ENCODE measurements around the gene TTF1.

Gene TTF1

DNA sequence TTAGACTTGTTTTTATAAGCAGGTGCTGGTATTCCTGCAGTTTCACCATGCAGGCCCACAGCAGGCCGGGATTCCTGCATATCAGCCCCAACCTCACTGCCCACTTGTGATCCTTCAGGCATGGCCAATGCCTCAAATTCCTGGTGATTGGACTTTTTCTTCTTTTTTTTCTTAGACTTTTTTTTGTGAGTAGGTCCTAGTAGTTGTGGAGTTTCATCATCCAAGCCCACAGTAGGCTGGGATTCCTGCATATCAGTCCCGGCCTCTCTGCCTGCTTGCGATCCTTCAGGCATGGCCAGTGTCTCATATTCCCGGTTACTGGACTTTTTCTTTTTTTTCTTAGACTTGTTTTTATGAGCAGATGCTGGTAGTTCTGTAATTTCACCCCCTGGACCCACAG is 4.8 kb downstream of the TTF1 start:
- no peak overlapping the region for H2AK5ac ChIP-seq (ENCODE audit: low read length)
- H2BK5ac ChIP-seq (ENCODE audit: low read depth, low read length, poor library complexity), result no peak overlapping the region
- H3K4ac ChIP-seq (ENCODE audit: low read depth, low read length), result no peak overlapping the region
- no peak overlapping the region for H3K14ac ChIP-seq (ENCODE audit: low read length)
- no peak overlapping the region for H3K4me3 ChIP-seq (ENCODE audit: low read depth, low read length)
- no peaks in the 10 kb centered on the region for H3K79me2 ChIP-seq (ENCODE audit: control insufficient read depth, insufficient read depth, low read length, poor library complexity)
- no peak overlapping the region for H4K12ac ChIP-seq (ENCODE audit: low read depth, low read length)
- H3K79me1 ChIP-seq (ENCODE audit: low read length), result peaks cover 2% of the 10 kb centered on the region
- H3K36me3 ChIP-seq (ENCODE audit: control insufficient read depth in 1 of 2, insufficient read depth in 2 of 2, low read length in 2 of 2), result peaks cover 28 to 34% of the 10 kb centered on the region in 2 experiments
- H3K9me3 ChIP-seq (ENCODE audit: insufficient read depth, low read depth, low read length), result no peaks in the 10 kb centered on the region
- no peak overlapping the region for H2AFZ ChIP-seq (ENCODE audit: insufficient read depth, low read length, poor library complexity)
- WGBS (ENCODE audit: extremely low coverage, insufficient coverage, insufficient read length), result no CpG with 5 or more reads among the region's 4 CpGs
- H3K23ac ChIP-seq (ENCODE audit: low read length), result no peak overlapping the region
- H2BK120ac ChIP-seq (ENCODE audit: insufficient read depth, low read length, poor library complexity), result no peak overlapping the region
- H2BK12ac ChIP-seq (ENCODE audit: low read length), result no peak overlapping the region
- H3K4me2 ChIP-seq (ENCODE audit: low read length), result no peak overlapping the region
- no peak for DNase-seq
- H3K27me3 ChIP-seq (ENCODE audit: insufficient read depth, low read length), result no peaks in the 10 kb centered on the region
- H3K27ac ChIP-seq (ENCODE audit: low read depth, low read length), result no peak overlapping the region
- H4K8ac ChIP-seq (ENCODE audit: low read depth, low read length), result no peak overlapping the region
- H4K91ac ChIP-seq (ENCODE audit: low read depth, low read length), result no peak overlapping the region
- H3K4me1 ChIP-seq (ENCODE audit: control insufficient read depth in 1 of 2, insufficient read depth in 2 of 2, low read length in 2 of 2), result peaks cover 5% of the 10 kb centered on the region in 2 experiments
- no peak overlapping the region for H3K18ac ChIP-seq (ENCODE audit: low read length)
- no peak overlapping the region for H3K9ac ChIP-seq (ENCODE audit: low read length)

- Histone ChIP-seq H3K36me3 (ENCODE audit: control insufficient read depth in 1 of 2, insufficient read depth in 2 of 2, low read length in 2 of 2) (peaks cover 37 to 62% of the 10 kb centered on the region in 2 experiments), H3K4ac (ENCODE audit: low read depth, low read length) (no peak overlapping the region), H2BK12ac (ENCODE audit: low read length) (no peak overlapping the region), H3K4me3 (ENCODE audit: low read depth, low read length) (no peak overlapping the region), H3K4me1 (ENCODE audit: control insufficient read depth in 1 of 2, insufficient read depth in 2 of 2, low read length in 2 of 2) (no peaks in the 10 kb centered on the region), H4K12ac (ENCODE audit: low read depth, low read length) (no peak overlapping the region), H3K14ac (ENCODE audit: low read length) (no peak overlapping the region), H3K9me3 (ENCODE audit: insufficient read depth, low read depth, low read length) (peaks cover 2% of the 10 kb centered on the region), H4K8ac (ENCODE audit: low read depth, low read length) (no peak overlapping the region), H2BK5ac (ENCODE audit: low read depth, low read length, poor library complexity) (no peak overlapping the region), H4K91ac (ENCODE audit: low read depth, low read length) (no peak overlapping the region), H3K18ac (ENCODE audit: low read length) (no peak overlapping the region), H3K27ac (ENCODE audit: low read depth, low read length) (no peak overlapping the region), H3K4me2 (ENCODE audit: low read length) (no peak overlapping the region), H2BK120ac (ENCODE audit: insufficient read depth, low read length, poor library complexity) (no peak overlapping the region), H3K23ac (ENCODE audit: low read length) (no peak overlapping the region), H3K79me2 (ENCODE audit: control insufficient read depth, insufficient read depth, low read length, poor library complexity) (no peaks in the 10 kb centered on the region), H3K79me1 (ENCODE audit: low read length) (no peaks in the 10 kb centered on the region), H2AFZ (ENCODE audit: insufficient read depth, low read length, poor library complexity) (no peak overlapping the region), H3K27me3 (ENCODE audit: insufficient read depth, low read length) (no peaks in the 10 kb centered on the region), H3K9ac (ENCODE audit: low read length) (no peak overlapping the region), H2AK5ac (ENCODE audit: low read length) (no peak overlapping the region)
- WGBS (ENCODE audit: extremely low coverage, insufficient coverage, insufficient read length), result no CpG with 5 or more reads among the region's 11 CpGs
- no peak for DNase-seq
Measured at GRCh38 chr9:132395560-132395959, 11.1 kb downstream of the TTF1 start.

GRCh38 chr9:132391449-132391848 is 15.2 kb downstream of the TTF1 start:
- Histone ChIP-seq H4K91ac (ENCODE audit: low read depth, low read length) (no peak overlapping the region), H3K36me3 (ENCODE audit: control insufficient read depth in 1 of 2, insufficient read depth in 2 of 2, low read length in 2 of 2) (peaks cover 44 to 60% of the 10 kb centered on the region in 2 experiments), H4K12ac (ENCODE audit: low read depth, low read length) (no peak overlapping the region), H2AFZ (ENCODE audit: insufficient read depth, low read length, poor library complexity) (no peak overlapping the region), H3K23ac (ENCODE audit: low read length) (no peak overlapping the region), H3K4me1 (ENCODE audit: control insufficient read depth in 1 of 2, insufficient read depth in 2 of 2, low read length in 2 of 2) (no peaks in the 10 kb centered on the region), H2BK5ac (ENCODE audit: low read depth, low read length, poor library complexity) (no peak overlapping the region), H3K4me2 (ENCODE audit: low read length) (no peak overlapping the region), H3K9ac (ENCODE audit: low read length) (no peak overlapping the region), H2BK12ac (ENCODE audit: low read length) (no peak overlapping the region), H3K27me3 (ENCODE audit: insufficient read depth, low read length) (no peaks in the 10 kb centered on the region), H3K79me2 (ENCODE audit: control insufficient read depth, insufficient read depth, low read length, poor library complexity) (no peaks in the 10 kb centered on the region), H3K4ac (ENCODE audit: low read depth, low read length) (no peak overlapping the region), H3K4me3 (ENCODE audit: low read depth, low read length) (no peak overlapping the region), H3K79me1 (ENCODE audit: low read length) (no peaks in the 10 kb centered on the region), H4K8ac (ENCODE audit: low read depth, low read length) (no peak overlapping the region), H3K27ac (ENCODE audit: low read depth, low read length) (no peak overlapping the region), H3K9me3 (ENCODE audit: insufficient read depth, low read depth, low read length) (peaks cover 2% of the 10 kb centered on the region), H3K14ac (ENCODE audit: low read length) (no peak overlapping the region), H2AK5ac (ENCODE audit: low read length) (no peak overlapping the region), H2BK120ac (ENCODE audit: insufficient read depth, low read length, poor library complexity) (no peak overlapping the region), H3K18ac (ENCODE audit: low read length) (no peak overlapping the region)
- WGBS (ENCODE audit: extremely low coverage, insufficient coverage, insufficient read length), result no CpG with 5 or more reads among the region's 11 CpGs
- DNase-seq, result no peak

DNA sequence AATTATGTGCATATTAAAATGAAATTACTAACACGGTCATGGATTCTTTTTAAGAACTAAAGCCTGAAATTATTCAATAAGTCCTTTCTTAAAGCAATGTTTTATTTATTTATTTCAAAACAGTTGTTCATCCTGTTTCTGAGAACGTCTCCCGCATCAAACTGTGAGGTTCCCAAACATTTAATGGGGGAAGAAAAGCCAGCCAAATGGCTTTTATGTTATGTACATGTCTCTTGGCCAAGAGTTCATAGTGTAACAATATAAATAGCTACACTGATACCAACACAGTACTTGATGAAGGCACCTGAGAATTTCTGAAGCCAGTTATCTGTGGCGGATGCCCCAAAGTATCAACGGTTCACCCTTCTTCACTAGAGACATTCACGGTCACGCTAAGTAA is 15.7 kb downstream of the TTF1 start:
- H2AFZ ChIP-seq (ENCODE audit: insufficient read depth, low read length, poor library complexity), result no peak overlapping the region
- no CpG with 5 or more reads among the region's 7 CpGs for WGBS (ENCODE audit: extremely low coverage, insufficient coverage, insufficient read length)

More for the DNA sequence above, 15.7 kb downstream of the TTF1 start:
- no peak for DNase-seq
- H3K9ac ChIP-seq (ENCODE audit: low read length), result no peak overlapping the region
- H3K4me3 ChIP-seq (ENCODE audit: low read depth, low read length), result no peak overlapping the region
- no peaks in the 10 kb centered on the region for H3K79me2 ChIP-seq (ENCODE audit: control insufficient read depth, insufficient read depth, low read length, poor library complexity)
- H4K12ac ChIP-seq (ENCODE audit: low read depth, low read length), result no peak overlapping the region
- no peaks in the 10 kb centered on the region for H3K79me1 ChIP-seq (ENCODE audit: low read length)
- H3K23ac ChIP-seq (ENCODE audit: low read length), result no peak overlapping the region
- H3K18ac ChIP-seq (ENCODE audit: low read length), result no peak overlapping the region
- H3K27ac ChIP-seq (ENCODE audit: low read depth, low read length), result no peak overlapping the region
- no peak overlapping the region for H3K4me2 ChIP-seq (ENCODE audit: low read length)
- no peaks in the 10 kb centered on the region for H3K4me1 ChIP-seq (ENCODE audit: control insufficient read depth in 1 of 2, insufficient read depth in 2 of 2, low read length in 2 of 2)
- no peak overlapping the region for H2AK5ac ChIP-seq (ENCODE audit: low read length)
- no peak overlapping the region for H4K8ac ChIP-seq (ENCODE audit: low read depth, low read length)
- H2BK5ac ChIP-seq (ENCODE audit: low read depth, low read length, poor library complexity), result no peak overlapping the region
- H2BK12ac ChIP-seq (ENCODE audit: low read length), result no peak overlapping the region
- no peak overlapping the region for H3K4ac ChIP-seq (ENCODE audit: low read depth, low read length)
- peaks cover 2% of the 10 kb centered on the region for H3K9me3 ChIP-seq (ENCODE audit: insufficient read depth, low read depth, low read length)
- no peaks in the 10 kb centered on the region for H3K27me3 ChIP-seq (ENCODE audit: insufficient read depth, low read length)
- H2BK120ac ChIP-seq (ENCODE audit: insufficient read depth, low read length, poor library complexity), result no peak overlapping the region
- H4K91ac ChIP-seq (ENCODE audit: low read depth, low read length), result no peak overlapping the region
- H3K36me3 ChIP-seq (ENCODE audit: control insufficient read depth in 1 of 2, insufficient read depth in 2 of 2, low read length in 2 of 2), result peaks cover 44 to 56% of the 10 kb centered on the region in 2 experiments
- no peak overlapping the region for H3K14ac ChIP-seq (ENCODE audit: low read length)
